ENCODE results near the gene RHBDD3.

RHBDD3 gene

DNA sequence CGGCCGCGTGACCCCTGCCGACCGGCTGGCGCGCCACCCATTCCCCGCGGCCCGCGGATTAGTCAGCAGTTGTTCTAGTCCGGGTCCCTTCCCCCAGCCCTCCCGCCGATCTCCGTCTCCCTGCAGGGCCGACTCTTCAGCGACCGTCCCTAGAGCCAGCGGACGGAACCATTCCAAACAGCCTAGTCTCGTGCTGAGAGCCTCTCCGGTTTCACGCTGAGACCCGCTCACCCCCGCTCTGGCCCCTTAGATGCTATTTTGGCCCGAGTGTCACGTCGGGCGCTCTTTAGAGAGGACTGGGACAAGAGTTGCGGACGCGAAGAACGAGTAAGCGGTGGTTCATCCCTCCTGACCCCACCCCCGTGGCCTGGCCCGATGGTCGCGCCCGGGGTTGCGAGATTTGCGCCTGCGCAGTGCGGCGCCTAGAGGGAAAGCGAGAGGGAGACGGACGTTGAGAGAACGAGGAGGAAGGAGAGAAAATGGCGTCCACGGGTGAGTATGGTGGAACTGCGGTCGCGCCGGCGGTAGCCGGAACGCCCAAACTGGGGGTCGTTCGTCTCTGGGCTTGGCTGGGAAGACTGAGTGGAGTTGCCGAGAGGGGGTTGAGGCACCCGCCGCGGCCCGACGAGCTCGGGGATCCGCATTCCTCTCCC lies at the start of gene RHBDD3, which contains the start of gene EWSR1:
Gene RHBDD3 (minus strand): TSS at position 124 of the 653 bp plus-strand sequence. CDS start 2,355 bp downstream, outside the sequence.
Gene EWSR1 (plus strand): TSS at position 411 of the 653 bp plus-strand sequence. CDS start 69 bp downstream, at position 480.
- DNase-seq (ENCODE audit: low read depth, low spot score) = peak; percentile 91

DNA sequence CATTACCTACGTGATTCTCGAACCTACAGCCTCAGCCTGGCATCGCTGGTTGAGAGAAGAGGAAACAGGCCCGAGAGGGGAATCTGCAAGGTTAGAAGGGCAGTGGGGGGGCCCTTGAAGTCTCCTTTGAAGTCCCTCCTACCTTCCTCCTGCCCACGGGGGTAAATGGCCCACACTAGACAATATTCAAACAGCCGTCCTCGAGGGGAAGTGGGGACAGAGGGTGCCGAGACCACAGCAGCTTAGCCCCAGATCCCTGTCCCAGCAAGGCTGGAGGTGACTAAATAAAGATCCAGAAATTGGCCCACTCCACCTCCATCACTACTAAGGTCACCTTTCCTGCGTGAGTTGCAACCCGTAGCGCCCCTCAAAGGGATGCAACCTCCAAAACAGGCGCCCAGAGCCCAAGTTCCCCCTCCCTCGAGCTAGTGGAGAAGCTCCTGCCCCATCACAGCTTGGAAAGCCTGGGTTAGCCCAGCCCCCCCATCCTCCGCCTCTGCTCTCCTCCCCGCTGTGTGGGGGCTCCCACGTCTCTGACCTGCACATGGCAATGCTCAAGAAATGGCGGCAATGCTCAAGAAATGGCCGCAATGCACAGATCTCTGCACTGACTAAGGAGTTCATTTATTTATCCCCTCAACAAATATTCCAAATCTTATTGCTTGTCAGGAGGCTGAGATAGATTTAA lies 48.5 kb upstream of the RHBDD3 start:
- DNase-seq (ENCODE audit: low read depth, low spot score) = no peak

DNA sequence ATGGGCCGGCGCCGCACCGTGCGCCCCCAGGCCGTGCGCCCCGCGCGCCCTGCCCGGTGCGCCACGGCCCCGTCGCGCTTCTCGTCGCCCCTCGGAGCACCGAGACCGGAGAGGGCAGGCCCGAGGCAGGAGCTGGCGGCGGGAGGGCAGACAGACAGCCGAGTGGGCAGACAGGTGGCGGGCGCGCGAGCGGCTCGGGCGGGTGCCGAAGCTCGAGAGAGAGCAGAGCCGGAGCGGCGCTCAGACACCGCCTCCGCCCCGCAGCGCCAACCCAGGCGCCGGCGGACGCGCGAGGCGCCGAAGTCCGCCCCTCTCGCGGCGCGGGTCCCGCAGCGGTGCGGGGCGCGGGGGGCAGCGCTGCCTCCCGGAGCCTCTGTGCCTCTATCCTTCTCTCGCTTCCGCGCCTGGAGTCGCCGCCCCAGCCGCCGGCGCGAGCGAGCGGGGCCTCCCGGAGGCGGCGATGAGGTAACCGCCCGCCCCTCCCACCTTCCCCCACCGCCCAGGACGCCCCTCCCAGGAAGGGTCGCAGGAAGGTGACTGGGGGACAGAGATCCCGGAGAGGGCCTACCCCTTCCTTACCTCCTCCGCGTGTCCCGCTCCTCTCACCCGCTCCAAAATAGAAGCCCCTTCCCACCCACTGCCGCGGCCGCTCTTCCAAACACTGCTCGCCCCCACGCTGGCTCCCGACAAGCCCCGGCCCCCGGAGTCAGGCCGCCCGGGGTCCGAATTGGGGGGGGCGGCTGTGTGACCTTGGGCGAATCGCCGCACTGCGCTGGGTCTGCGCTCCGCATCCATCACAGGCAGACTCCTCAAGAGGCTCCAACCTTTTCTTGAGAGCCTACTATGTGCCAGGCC lies 47.7 kb upstream of the RHBDD3 start, which contains the start of gene RASL10A:
Gene RASL10A (minus strand): TSS at position 412 of the 855 bp plus-strand sequence. CDS start 451 bp downstream, outside the sequence.
- DNase-seq (ENCODE audit: low read depth, low spot score) = no peak

DNA sequence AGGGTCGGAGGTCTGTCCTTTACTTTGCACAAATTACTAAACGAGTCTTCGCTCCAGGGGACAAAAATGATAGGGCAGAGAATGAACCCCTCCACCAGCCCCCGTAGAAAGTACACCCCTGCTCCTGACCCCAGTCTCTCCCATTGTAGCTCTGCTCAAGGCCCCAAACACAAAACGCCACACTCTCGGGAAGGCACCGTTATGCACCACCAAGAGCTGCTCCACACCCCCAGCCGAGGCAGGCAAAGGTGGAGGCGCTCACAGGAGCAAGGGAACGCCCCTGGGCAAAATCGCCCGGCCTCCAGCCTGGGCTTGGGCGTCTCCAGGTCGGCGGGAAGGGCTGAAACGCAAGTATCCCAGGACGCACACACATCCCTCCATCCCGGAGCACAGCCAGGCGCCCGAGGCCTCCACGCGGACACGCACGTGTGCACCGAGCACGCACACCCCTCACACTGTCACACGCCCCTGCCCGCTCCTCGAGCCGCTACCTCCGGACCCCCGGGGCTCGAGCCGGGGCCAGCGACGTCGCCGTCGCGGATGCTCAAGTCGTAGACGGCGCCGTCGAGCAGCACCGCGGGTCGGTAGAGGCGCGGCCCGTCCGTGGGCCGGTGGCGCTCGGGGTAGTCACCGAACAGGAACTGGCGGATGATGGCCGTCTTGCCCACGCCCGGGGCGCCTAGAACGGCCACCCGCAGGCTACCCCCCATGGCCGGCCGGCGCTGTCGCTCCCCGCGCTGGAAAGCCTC lies 46.9 kb upstream of the RHBDD3 start:
- no peak for DNase-seq (ENCODE audit: low read depth, low spot score)

DNA sequence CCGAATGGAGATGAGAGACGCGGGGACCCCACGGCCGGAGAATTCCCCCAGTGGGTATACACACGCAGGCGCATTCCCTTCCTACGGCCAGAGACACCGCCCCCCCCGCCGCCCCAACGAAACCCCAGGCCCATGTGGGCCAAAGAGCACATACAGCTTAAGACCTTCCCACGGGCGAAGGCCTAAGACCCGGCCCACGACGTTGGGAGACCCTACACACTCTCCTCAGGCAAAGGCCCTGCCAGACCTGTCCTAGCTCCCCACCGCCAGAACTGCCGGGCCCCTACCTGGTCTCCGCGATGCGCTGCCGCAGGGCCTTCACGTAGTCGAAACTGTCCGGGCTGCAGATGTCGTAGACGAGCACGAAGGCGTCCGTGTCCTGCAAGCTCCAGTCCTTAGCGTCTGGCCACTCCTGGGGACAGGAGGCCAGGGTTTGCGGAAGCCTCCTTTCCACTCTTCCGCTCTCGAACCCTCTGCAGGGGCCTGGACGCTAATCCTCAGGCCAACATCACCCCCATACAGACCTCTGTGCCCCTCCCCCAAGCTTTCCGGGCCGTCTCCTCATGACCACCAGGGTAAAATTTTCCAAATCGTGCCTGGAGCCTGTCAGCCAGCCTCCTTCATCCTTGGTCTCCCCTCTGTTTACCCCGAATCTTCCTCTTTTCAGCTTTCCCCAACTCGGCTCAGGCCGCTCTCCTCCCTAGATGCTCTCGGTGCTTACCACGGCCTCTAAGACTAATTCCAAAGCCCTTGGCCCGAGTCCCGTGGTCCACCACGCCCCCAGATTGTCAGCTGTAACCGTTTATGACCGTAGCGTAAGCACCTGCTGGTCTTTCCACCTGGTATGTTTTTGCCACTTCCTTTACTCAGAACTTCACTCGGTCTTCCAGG lies 46.0 kb upstream of the RHBDD3 start:
- no peak for DNase-seq (ENCODE audit: low read depth, low spot score)

DNA sequence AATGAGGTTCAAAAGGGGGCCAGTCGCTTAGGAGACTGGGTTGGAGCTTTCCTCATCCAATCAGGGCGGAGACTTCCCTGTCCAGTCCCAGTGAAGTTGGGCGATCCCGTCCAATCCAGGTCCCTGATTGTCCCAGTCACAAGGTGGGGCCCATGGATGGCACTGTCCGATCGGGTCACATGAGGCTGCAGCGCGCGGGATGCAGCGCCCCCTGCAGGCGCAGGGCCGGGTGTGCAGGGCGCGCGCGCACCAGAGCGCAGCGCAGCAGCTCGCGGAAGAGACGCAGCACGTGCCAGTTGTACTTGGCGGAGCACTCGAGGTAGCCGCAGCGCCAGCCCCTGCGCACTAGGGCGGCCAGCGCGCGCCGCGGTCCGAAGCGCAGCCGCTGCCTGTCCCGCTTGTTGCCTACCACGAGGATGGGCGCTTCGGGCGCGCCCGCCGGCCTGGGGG lies 45.4 kb upstream of the RHBDD3 start:
- DNase-seq (ENCODE audit: low read depth, low spot score) = no peak

DNA sequence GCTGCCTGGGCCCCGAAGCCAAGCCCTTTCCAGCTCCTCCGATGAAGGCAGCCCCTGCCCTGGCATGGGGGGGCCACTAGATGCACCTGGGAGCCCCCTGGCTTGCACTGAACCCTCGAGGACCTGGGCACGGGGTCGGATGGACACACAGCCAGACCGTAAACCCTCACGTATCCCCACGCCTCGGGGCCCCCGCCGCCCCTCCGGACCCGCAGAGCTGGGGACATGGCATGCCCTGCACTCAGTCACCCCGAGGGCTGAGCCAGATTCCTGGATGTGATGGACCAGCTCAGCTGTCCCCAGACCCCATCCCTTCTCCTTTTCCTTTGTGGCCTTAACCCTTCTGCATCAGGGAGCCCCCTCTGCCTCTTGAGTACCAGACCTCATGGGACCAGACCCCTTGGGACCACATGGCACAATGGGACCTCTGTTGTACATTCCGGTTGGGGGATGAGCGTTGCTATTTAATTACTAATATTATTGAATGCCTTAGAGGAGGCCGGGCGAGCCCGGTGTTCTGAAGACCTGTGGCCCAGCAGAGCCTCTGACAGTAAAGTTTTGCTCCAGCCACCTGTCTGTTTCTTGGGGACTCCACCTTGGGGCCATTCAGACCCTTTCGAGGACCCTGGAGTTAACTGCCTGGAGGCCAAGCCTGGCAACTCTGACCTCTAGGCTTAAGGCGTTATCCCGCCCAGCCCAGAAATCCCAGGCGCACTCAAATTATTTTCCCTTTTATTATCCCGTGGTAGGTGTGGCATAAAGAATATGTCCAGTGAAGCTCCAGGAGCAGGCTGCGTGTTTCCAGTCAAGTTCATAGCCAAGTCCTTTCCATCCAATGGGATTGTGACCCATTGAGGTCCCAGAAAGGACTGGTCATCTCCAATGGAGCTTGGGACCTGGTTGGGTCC lies 44.7 kb upstream of the RHBDD3 start:
- DNase-seq (ENCODE audit: low read depth, low spot score) = no peak

DNA sequence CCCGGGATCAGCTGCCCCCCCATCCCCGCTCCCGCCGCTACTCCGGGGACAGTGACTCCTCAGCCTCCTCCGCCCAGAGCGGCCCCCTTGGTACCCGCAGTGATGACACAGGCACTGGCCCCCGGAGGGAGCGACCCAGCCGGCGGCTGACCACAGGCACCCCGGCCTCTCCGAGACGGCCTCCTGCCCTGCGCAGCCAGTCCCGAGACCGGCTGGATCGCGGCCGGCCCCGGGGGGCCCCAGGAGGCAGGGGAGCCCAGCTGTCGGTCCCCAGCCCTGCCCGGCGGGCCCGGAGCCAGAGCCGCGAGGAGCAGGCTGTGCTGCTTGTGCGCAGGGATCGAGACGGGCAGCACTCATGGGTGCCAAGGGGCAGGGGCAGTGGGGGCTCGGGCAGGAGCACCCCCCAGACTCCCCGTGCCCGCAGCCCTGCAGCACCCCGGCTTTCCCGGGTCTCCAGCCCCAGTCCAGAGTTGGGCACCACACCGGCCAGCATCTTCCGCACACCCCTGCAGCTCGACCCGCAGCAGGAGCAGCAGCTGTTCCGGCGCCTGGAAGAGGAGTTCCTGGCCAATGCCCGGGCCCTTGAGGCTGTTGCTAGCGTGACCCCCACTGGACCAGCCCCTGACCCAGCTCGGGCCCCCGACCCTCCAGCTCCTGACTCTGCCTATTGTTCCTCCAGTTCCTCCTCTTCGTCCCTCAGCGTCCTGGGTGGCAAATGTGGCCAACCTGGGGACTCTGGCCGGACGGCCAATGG lies 43.9 kb upstream of the RHBDD3 start:
- DNase-seq (ENCODE audit: low read depth, low spot score) = no peak

DNA sequence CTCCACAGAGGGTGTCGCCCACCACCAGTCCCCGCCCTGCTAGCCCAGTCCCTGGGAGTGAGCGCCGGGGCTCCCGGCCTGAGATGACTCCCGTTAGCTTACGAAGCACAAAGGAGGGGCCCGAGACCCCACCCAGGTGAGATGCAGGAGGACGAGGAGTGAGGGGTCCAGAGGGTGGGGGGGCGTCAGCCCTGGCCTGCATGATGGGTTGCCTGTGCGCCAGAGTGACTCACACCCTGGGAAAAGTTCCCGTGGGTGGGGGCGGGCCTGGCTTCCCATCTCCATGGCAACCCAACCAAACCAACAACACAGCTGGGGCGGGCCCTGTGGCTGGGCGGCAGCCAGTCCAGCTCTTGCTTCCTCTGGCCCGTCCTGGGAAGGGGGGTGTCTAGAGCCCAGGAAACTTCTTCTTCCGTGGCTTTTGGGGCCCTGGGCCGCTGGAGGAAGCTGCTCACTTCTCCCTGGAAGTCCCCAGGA lies 43.1 kb upstream of the RHBDD3 start:
- DNase-seq (ENCODE audit: low read depth, low spot score) = peak; percentile 89

DNA sequence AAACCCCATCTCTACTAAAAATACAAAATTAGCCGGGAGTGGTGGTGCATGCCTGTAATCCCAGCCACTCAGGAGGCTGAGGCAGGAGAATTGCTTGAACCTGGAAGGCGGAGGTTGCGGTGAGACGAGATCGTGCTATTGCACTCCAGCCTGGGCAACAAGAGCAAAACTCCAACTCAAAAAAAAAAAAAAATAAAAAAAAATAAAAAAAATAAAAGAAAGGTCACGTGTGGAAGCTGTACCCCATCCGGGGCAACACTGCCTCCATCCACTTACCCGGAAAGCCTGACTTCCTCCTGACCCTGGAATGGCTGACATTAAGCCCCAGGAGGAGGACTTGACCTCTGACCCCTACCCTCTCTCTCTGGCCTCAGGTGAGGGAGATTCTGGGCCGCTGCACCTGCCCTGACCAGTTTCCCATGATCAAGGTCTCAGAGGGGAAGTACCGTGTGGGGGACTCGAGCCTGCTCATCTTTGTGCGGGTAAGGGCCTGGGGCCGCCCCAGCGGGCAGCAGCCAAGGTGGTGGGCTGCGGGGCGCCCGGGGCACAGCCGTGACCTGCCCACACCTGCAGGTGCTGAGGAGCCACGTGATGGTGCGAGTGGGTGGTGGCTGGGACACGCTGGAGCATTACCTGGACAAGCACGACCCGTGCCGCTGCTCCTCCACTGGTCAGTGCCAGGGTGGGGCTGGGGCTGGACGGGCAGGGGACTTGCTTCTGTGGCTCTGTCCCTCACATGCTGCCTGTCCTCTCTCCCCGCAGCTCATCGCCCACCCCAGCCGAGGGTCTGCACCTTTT lies 42.5 kb upstream of the RHBDD3 start:
- no peak for DNase-seq (ENCODE audit: low read depth, low spot score)

DNA sequence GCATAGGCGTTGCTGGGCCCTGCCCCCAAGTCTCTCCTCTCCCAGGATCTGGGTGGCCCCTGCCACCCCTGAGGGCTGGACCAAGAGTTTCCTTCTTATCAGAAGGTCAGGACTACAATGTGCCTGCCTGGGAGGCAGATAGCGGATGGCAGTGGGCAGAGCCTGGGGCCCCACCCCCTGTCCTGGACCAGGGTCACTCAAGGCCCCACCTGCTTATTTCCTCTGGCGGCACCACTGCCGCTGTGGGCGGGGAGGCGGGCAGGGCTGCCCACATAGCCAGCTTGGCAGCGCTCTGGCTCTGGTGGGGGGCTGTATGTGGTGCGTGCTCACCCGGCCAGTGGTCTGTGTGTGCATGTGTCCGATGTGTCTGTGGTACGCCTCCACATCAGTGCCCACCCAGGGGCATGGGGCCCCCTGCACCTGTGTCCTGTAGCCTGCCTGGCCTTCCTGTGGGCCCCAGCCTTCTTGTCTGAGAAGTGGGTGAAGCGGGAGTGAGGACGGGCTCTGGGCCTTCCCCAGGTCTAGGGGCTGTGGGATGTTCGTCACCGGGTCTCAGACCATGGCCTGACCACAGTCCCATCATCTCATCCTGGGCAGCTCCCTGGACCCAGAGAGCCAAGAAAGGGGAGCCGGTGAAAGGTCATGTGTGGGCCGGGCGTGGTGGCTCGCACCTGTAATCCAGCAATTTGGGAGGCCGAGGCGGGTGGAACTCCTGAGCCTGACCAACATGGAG lies 41.7 kb upstream of the RHBDD3 start:
- no peak for DNase-seq (ENCODE audit: low read depth, low spot score)

DNA sequence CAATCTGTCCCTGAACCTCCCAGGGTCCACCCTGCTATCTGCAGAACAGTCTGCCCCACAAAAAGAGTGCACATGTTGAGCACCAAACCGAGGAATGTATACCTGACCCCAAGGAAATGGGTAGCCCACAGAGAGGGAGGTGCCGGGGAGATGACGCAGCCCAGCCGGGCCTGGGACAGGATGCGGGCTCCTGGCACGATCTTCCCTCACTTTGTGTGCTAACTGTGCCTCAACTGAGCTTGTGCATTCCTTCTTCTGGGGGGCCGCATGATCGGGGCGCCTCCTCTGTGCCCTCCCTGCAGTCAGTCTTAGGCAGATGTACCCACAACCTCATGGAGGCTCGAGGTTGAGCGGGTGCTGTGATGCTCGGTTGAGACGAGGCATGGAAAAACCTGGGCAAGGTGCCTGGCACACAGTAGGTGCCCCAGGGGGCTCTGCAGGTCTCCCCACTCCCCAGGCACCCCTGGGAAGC lies 41.0 kb upstream of the RHBDD3 start:
- DNase-seq (ENCODE audit: low read depth, low spot score) = no peak

DNA sequence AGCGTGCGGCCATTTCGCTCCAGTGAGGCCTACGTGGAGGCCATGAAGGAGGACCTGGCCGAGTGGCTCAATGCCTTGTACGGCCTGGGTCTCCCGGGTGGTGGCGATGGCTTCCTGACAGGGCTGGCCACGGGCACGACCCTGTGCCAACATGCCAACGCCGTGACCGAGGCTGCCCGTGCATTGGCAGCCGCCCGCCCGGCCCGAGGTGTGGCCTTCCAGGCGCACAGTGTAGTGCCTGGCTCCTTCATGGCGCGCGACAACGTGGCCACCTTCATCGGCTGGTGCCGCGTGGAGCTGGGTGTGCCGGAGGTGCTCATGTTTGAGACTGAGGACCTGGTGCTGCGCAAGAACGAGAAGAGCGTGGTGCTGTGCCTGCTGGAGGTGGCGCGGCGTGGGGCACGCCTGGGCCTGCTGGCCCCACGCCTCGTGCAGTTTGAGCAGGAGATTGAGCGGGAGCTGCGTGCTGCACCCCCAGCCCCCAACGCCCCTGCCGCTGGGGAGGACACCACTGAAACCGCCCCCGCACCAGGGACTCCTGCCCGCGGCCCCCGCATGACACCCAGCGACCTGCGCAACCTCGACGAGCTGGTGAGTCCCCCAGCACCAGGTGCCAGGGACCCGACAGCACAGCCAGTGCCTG lies 40.5 kb upstream of the RHBDD3 start:
- no peak for DNase-seq (ENCODE audit: low read depth, low spot score)

DNA sequence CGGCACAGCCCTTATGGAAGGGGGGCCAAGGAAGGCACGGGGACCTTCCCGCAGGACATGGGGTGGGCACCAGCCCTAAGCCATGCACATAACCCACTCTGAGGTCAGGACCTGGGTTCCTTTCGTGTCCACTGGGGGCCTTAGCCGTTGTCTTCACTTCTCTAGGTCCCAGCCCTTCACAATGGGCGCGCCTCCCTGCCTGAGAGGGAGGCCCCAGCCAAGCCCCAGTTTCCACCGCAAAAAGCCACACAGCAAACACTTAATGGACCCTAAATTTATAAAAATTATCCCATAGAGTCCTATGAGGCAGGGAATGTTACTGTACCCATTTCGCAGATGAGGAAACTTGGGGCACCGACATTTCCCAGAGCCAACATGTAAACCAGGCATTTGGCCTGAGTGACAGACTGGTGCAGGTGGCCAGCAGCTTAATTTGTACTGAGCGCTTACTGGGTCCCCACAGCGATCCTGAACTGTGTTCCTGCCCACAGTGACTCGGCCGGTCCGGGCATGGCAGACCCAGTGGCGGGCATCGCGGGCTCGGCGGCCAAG lies 39.9 kb upstream of the RHBDD3 start:
- DNase-seq (ENCODE audit: low read depth, low spot score) = no peak

DNA sequence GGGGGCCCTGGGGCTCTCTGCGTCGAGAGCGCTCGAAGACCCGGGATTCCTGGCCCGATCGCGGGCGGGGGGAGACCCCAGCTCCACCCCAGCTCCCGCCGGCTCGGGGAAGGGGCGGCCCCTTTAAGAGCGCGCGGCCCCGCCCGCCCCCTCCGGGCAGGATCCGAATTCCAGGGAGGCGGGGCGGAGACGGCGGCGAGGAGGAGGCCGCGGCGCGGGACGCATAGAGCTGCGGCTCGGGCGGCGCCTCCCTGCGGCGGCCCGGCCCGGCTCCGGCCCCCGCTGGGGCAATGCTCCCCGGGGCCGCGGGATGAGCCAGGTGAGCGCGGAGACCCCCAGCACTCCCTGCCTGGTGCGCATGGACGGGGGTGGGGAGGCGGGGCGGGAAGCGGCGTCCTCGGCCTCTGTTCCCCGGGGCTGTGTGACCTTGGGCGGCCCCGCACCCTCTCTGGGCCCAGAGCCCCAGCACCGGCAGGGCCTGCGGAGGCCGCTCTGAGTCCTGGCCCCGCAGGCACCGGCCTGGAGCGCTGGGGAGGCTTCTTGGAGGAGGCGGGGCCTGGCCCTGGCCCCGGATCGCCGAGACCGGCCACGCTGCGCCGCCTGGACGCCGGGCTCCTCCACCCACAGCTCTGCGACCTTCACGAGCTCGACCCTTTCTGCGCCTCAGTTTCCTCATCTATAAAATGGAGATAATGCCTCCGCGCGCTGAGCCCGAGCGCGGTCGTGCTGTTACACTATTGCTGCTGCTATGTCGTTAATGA lies 39.2 kb upstream of the RHBDD3 start:
- no peak for DNase-seq (ENCODE audit: low read depth, low spot score)
